Endothelial cell of umbilical vein (primary cell): Measurements from ENCODE around the gene SLC26A3. TPM values are rescaled to one million over a fixed set of nuclear protein-coding genes. Genes with fewer than 3 reads are reported as not detected.

Source experiments
- BruUV-seq: library from RNA; stranded (reverse); fragments of 400-500 nt; replicated peaks from 2 replicates; lab custom pipeline; 2021; lab: Mats Ljungman, UMichigan
- CTCF ChIA-PET: fragments of 300-600, 350-600 bp; sonication (Branson Sonifier 250); formaldehyde crosslinking; loops from one replicate; lab custom pipeline; 2021; ENCODE audit warnings: antibody characterized with exemption, inconsistent platforms; lab: Charles Lee
- POLR2A ChIA-PET: fragments of 300-600, 350-600 bp; sonication (Branson Sonifier 250); formaldehyde crosslinking; loops from one replicate; lab custom pipeline; 2021; ENCODE audit warnings: antibody characterized with exemption, inconsistent platforms; lab: Charles Lee
- DNase-seq: peaks from one replicate; pipeline ENCODE4 v3.0.0-alpha.2; 2011; ENCODE audit warnings: low read depth, low spot score
- FAIRE-seq: peaks from 2 replicates; lab custom pipeline; 2011; peaks lifted over from hg19 to GRCh38; lab: Jason Lieb, UNC
- H2AFZ ChIP-seq: 2 replicates; pipeline ENCODE4 v1.6.0; 2012; ENCODE audit warnings: low read depth, low read length, control low read depth, inconsistent platforms
- H3K27ac ChIP-seq: 2 replicates; pipeline ENCODE4 v1.5.1; 2011; ENCODE audit warnings: low read depth, mild to moderate bottlenecking, control low read depth, low read length, moderate library complexity; ENCODE audit not compliant: insufficient read depth
- H3K27me3 ChIP-seq, 2 experiments: 2 replicates each; pipeline versions ENCODE4 v1.6.0 to v1.6.1; 2011; ENCODE audit warnings: low read length in 2 of 2, mixed read lengths in 1 of 2; ENCODE audit not compliant: control insufficient read depth in 2 of 2, insufficient read depth in 2 of 2
- H3K36me3 ChIP-seq, 2 experiments: 2 replicates in 1 of 2; 3 replicates in 1 of 2; pipeline ENCODE4 v1.5.1; 2011; ENCODE audit warnings: low read length in 2 of 2, mild to moderate bottlenecking in 1 of 2, moderate library complexity in 1 of 2; ENCODE audit not compliant: control insufficient read depth in 2 of 2, insufficient read depth in 2 of 2; ENCODE audit errors: extremely low read depth in 1 of 2
- H3K4me1 ChIP-seq: 3 replicates; pipeline ENCODE4 v1.5.1; 2011; ENCODE audit warnings: mild to moderate bottlenecking, low read length; ENCODE audit not compliant: control insufficient read depth, insufficient read depth; ENCODE audit errors: extremely low read depth
- H3K4me2 ChIP-seq: 2 replicates; pipeline ENCODE4 v1.6.1; 2011; ENCODE audit warnings: low read length, control low read depth, mixed read lengths; ENCODE audit not compliant: insufficient read depth
- H3K4me3 ChIP-seq, 3 experiments: fragments of 200-600 bp in 1 of 3; sonication (generic), shearing (Covaris generic) in 1 of 3; replicated peaks in 1 of 3; 2 replicates each; pipeline ENCODE4 v1.5.1; 2011 to 2016; ENCODE audit warnings: control low read depth in 3 of 3, low read length in 3 of 3, mild to moderate bottlenecking in 2 of 3, inconsistent platforms in 1 of 3, low read depth in 1 of 3, moderate library complexity in 1 of 3; ENCODE audit not compliant: insufficient read depth in 1 of 3
- H3K79me2 ChIP-seq: 2 replicates; pipeline ENCODE4 v1.6.0; 2012; ENCODE audit warnings: low read length, inconsistent platforms; ENCODE audit not compliant: control insufficient read depth, insufficient read depth
- H3K9ac ChIP-seq: replicated peaks from 2 replicates; pipeline ENCODE3; 2011; ENCODE audit warnings: low read length, control low read depth; ENCODE audit not compliant: insufficient read depth; ENCODE audit errors: extremely low read depth
- H3K9me1 ChIP-seq: replicated peaks from 3 replicates; pipeline ENCODE4 v1.6.0; 2011; ENCODE audit warnings: mild to moderate bottlenecking, low read length; ENCODE audit not compliant: control insufficient read depth, insufficient read depth; ENCODE audit errors: extremely low read depth
- H3K9me3 ChIP-seq: replicated peaks from 2 replicates; pipeline ENCODE4 v1.5.1; 2012; ENCODE audit warnings: low read length, inconsistent platforms; ENCODE audit not compliant: control insufficient read depth, insufficient read depth
- H4K20me1 ChIP-seq: replicated peaks from 2 replicates; pipeline ENCODE3; 2011; ENCODE audit warnings: mild to moderate bottlenecking, low read length; ENCODE audit not compliant: control insufficient read depth, insufficient read depth; ENCODE audit errors: extremely low read depth
- CTCF ChIP-seq, 2 donors: IDR thresholded peaks; 1 replicate in 1 of 2; 2 replicates in 1 of 2; pipeline ENCODE4 v1.5.1; 2011; ENCODE audit warnings: low read length in 2 of 2, mild to moderate bottlenecking in 2 of 2, moderate library complexity in 2 of 2, control low read depth in 1 of 2, inconsistent platforms in 1 of 2, low read depth in 1 of 2; ENCODE audit not compliant: insufficient read depth in 1 of 2; ENCODE audit errors: extremely low read depth in 1 of 2
- EZH2 ChIP-seq: IDR thresholded peaks from 2 replicates; pipeline ENCODE4 v1.6.1; 2012; ENCODE audit warnings: borderline replicate concordance, low read depth, mild to moderate bottlenecking, moderate library complexity, low read length, inconsistent platforms; ENCODE audit not compliant: severe bottlenecking
- FOS ChIP-seq: IDR thresholded peaks from 2 replicates; pipeline ENCODE4 v1.6.1; 2011; ENCODE audit warnings: mild to moderate bottlenecking, low read length, moderate library complexity, borderline replicate concordance; ENCODE audit not compliant: insufficient read depth
- GATA2 ChIP-seq: IDR thresholded peaks from 2 replicates; pipeline ENCODE4 v1.7.0; 2011; ENCODE audit warnings: low read depth, mild to moderate bottlenecking, moderate library complexity, mixed read lengths, low read length; ENCODE audit not compliant: insufficient read length, insufficient read depth
- JUN ChIP-seq: IDR thresholded peaks from 2 replicates; pipeline ENCODE4 v1.6.1; 2011; ENCODE audit warnings: borderline replicate concordance, low read depth; ENCODE audit not compliant: insufficient read length, insufficient read depth
- MYC ChIP-seq: IDR thresholded peaks from one replicate; pipeline ENCODE4 v1.6.1; 2011; ENCODE audit warnings: mild to moderate bottlenecking, low read depth, low read length
- POLR2A ChIP-seq: IDR thresholded peaks from 2 replicates; pipeline ENCODE4 v1.6.1; 2012; ENCODE audit warnings: low read depth, mild to moderate bottlenecking, control low read depth, low read length
- POLR2AphosphoS5 ChIP-seq: IDR thresholded peaks from 2 replicates; pipeline ENCODE4 v1.6.1; 2012; ENCODE audit warnings: low read depth, mild to moderate bottlenecking, control low read depth, low read length, moderate library complexity; ENCODE audit not compliant: insufficient read depth
- dilution Hi-C: fragments of 300-500 bp; cut with MboI; formaldehyde crosslinking; loops from one replicate; pipeline ENCODE4 v1.15.0; 2019; ENCODE audit warnings: low sequenced_read_pairs; ENCODE audit not compliant: extremely low pct_ligation_motif_present
- intact Hi-C: fragments of 100-400 bp; cut with micrococcal nuclease; formaldehyde crosslinking; loops from one replicate; pipeline ENCODE4 v1.10.0; 2022
- polyA plus RNA-seq, 4 experiments: library from polyadenylated mRNA; depleted of rRNA in 3 of 4; stranded (reverse) in 3 of 4; unstranded in 1 of 4; fragments of >200 nt; gene quantifications; 2 replicates each; pipeline versions ENCODE4 v1.2.1 to v1.2.3, GENCODE V29; 2011 to 2012; ENCODE audit warnings: missing spikeins in 1 of 4
- total RNA-seq: library from RNA; stranded (reverse); gene quantifications from 2 replicates; pipeline ENCODE4 v1.2.3, GENCODE V29; 2021
- TF ChIP-seq, protein P1 (sequence below): IDR thresholded peaks from 2 replicates; pipeline ENCODE4 v1.6.1; 2011; ENCODE audit not compliant: insufficient read depth, insufficient read length

SLC26A3 gene
- total and polyA plus RNA-seq, 2 donors (not counting 3 experiments of a cell fraction or from before 2014, with no cell fraction given) = not detected

GRCh38 chr7:107843184-107843583, 40.2 kb upstream of the SLC26A3 start:
- CTCF ChIA-PET = interaction anchor here (0.7 to 1.2 kb wide), 2 partner anchors 8 to 31 kb away, joined by 3 to 4 read pairs; no protein-coding TSS in a partner anchor
- H3K79me2 ChIP-seq = no peaks in the 10 kb centered on the region
- no peak overlapping the region for H3K27ac ChIP-seq
- H3K27me3 ChIP-seq = peaks cover 2 to 14% of the 10 kb centered on the region in 2 experiments
- no peaks in the 10 kb centered on the region for H3K9me1 ChIP-seq
- no peaks in the 10 kb centered on the region for H4K20me1 ChIP-seq
- no peaks in the 10 kb centered on the region for H3K9me3 ChIP-seq
- TF ChIP-seq MYC = no peak
- no peak for TF ChIP-seq POLR2A
- TF ChIP-seq EZH2 = no peak
- no peak for TF ChIP-seq FOS
- TF ChIP-seq CTCF (IDR thresholded peaks at IDR 0.05; ENCODE audit: extremely low read depth in 1 of 2, insufficient read depth in 1 of 2, low read depth in 1 of 2, low read length in 2 of 2) = no peak
- no peak for TF ChIP-seq GATA2
- TF ChIP-seq POLR2AphosphoS5 = no peak
- TF ChIP-seq JUN = no peak
- TF ChIP-seq, protein P1, sequence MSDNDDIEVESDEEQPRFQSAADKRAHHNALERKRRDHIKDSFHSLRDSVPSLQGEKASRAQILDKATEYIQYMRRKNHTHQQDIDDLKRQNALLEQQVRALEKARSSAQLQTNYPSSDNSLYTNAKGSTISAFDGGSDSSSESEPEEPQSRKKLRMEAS = no peak
- H3K4me3 ChIP-seq = no peak overlapping the region
- no peak overlapping the region for H2AFZ ChIP-seq
- DNase-seq (no peak), FAIRE-seq (no peak)
- no peak overlapping the region for H3K4me2 ChIP-seq
- dilution Hi-C loops (no loop called here), intact Hi-C loops (no loop called here)
- H3K4me1 ChIP-seq = no peaks in the 10 kb centered on the region
- POLR2A ChIA-PET = no interaction called here
- H3K36me3 ChIP-seq = no peaks in the 10 kb centered on the region
- no TSS peak for BruUV-seq
- H3K9ac ChIP-seq = no peak overlapping the region
